Measurements from ENCODE around the gene HMMR. TPM values are rescaled to one million over a fixed set of nuclear protein-coding genes. Genes with fewer than 3 reads are reported as not detected.

Gene HMMR
- total RNA-seq, 3 donors from 2014 or later (not counting 1 experiment from before 2014, with no cell fraction given) = 0.42 to 0.70 (median 0.63) TPM

DNA sequence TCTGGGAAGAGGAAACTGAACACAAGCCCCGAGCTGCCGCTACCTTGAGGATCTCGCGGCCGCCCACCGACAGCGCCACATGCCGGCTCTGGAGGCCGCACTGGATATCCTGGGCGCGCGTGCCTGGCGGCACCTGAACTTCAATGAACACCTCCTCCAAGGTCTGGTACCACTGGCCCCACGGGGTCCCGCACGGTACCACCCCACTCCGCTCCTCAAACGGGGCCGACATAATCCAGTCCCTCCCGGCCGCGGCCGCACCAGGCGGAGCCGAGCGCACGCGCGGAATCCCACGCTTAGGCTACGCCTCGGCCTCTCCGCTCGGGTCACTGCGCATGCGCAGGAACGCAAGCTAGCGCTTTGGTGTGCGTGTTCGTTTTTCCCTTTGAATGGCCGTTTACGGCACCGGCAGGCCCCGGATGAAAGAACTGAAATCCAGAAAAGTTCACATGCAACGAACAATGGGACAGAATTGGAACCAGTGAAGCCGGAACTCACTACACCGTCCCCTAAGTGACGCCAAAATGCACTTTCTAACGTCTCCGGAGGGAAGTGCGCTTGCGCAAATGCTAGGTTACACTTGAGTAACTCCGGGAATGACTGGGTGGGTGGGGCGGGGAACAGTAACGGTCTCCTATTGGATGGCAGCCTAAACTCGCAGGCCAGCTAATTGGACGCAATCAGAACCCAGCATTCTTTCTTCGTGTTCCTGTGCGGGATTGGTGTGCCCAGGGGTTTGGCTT lies 442 bp upstream of the HMMR start, which contains the start of gene NUDCD2:
TSS of gene NUDCD2 (minus strand) at position 284 of the 743 bp plus-strand sequence. CDS start at position 232, 52 bp downstream.
- Histone ChIP-seq H3K27me3 (ENCODE audit: control insufficient read depth, insufficient read depth, low read length) (no peaks in the 10 kb centered on the region), H3K36me3 (ENCODE audit: control insufficient read depth, insufficient read depth, low read length) (peaks cover 4% of the 10 kb centered on the region), H3K27ac (ENCODE audit: low read length) (peak within 1 kb of the TSS; percentile 95), H3K4me1 (ENCODE audit: control insufficient read depth, insufficient read depth, low read length) (peaks cover 20% of the 10 kb centered on the region), H3K9me3 (ENCODE audit: control insufficient read depth, insufficient read depth, low read length) (no peaks in the 10 kb centered on the region), H3K4me3 (ENCODE audit: low read length) (peak within 1 kb of the TSS; percentile 86)
- peak within 1 kb of the TSS; percentile 98 for H3K4me3 Mint-ChIP-seq
- under 1% methylated on average over 59 of the region's 59 CpGs for WGBS (ENCODE audit: insufficient coverage)
- ATAC-seq (peak; percentile 76 to 90 (median 82)), DNase-seq (peak; percentile 97 to 98)
- peak within 1 kb of the TSS; percentile 98 for H3K27ac Mint-ChIP-seq
- H3K4me1 Mint-ChIP-seq = peaks cover 28 to 40% of the 10 kb centered on the region in 2 donors
- intact Hi-C loops (cut with micrococcal nuclease) = loop anchor here (1.0 kb wide), 2 partner anchors 23 to 45 kb away; partner anchors contain the start of genes CCNG1 and MAT2B
- no peaks in the 10 kb centered on the region for H3K9me3 Mint-ChIP-seq
- peaks cover 2% of the 10 kb centered on the region for H3K36me3 Mint-ChIP-seq
- TF ChIP-seq, protein P1, sequence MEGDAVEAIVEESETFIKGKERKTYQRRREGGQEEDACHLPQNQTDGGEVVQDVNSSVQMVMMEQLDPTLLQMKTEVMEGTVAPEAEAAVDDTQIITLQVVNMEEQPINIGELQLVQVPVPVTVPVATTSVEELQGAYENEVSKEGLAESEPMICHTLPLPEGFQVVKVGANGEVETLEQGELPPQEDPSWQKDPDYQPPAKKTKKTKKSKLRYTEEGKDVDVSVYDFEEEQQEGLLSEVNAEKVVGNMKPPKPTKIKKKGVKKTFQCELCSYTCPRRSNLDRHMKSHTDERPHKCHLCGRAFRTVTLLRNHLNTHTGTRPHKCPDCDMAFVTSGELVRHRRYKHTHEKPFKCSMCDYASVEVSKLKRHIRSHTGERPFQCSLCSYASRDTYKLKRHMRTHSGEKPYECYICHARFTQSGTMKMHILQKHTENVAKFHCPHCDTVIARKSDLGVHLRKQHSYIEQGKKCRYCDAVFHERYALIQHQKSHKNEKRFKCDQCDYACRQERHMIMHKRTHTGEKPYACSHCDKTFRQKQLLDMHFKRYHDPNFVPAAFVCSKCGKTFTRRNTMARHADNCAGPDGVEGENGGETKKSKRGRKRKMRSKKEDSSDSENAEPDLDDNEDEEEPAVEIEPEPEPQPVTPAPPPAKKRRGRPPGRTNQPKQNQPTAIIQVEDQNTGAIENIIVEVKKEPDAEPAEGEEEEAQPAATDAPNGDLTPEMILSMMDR (IDR thresholded peaks at IDR 0.05) = peak; percentile 20
- no peaks in the 10 kb centered on the region for H3K27me3 Mint-ChIP-seq (ENCODE audit: low read depth in 2 of 2)

DNA sequence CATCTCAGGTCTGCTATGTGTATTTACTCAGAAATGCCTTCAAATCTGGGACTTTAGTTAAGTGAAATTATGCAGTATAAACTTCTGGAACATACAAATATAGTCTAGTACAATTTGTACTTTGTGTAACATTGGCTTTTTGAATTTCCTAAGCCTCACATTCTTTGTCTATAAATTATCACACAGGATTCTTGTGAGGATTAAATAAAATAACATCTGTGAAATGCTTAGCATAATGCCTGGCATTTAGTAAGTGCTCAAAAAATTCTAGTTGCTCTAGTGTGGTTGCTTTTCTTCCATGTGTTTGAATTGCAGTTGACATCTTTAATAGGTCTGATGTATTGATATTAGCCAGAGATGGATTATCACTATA lies 2.6 kb downstream of the HMMR start:
- no peak overlapping the region for H3K4me3 Mint-ChIP-seq
- no peaks in the 10 kb centered on the region for H3K27me3 Mint-ChIP-seq (ENCODE audit: low read depth in 2 of 2)
- no peaks in the 10 kb centered on the region for H3K36me3 ChIP-seq (ENCODE audit: control insufficient read depth, insufficient read depth, low read length)
- H3K36me3 Mint-ChIP-seq = no peaks in the 10 kb centered on the region
- peaks cover 18% of the 10 kb centered on the region for H3K4me1 ChIP-seq (ENCODE audit: control insufficient read depth, insufficient read depth, low read length)
- H3K4me1 Mint-ChIP-seq = peaks cover 28 to 35% of the 10 kb centered on the region in 2 donors
- no peak overlapping the region for H3K4me3 ChIP-seq (ENCODE audit: low read length)
- DNase-seq = no peak
- H3K27ac ChIP-seq (ENCODE audit: low read length) = no peak overlapping the region
- peak overlapping the region; percentile 98 for H3K27ac Mint-ChIP-seq
- H3K27me3 ChIP-seq (ENCODE audit: control insufficient read depth, insufficient read depth, low read length) = no peaks in the 10 kb centered on the region
- intact Hi-C loops (cut with micrococcal nuclease) = no loop called here
- no peaks in the 10 kb centered on the region for H3K9me3 ChIP-seq (ENCODE audit: control insufficient read depth, insufficient read depth, low read length)
- TF ChIP-seq, protein P1 (IDR thresholded peaks at IDR 0.05) = no peak
- H3K9me3 Mint-ChIP-seq = no peaks in the 10 kb centered on the region
- ATAC-seq = no peak

DNA sequence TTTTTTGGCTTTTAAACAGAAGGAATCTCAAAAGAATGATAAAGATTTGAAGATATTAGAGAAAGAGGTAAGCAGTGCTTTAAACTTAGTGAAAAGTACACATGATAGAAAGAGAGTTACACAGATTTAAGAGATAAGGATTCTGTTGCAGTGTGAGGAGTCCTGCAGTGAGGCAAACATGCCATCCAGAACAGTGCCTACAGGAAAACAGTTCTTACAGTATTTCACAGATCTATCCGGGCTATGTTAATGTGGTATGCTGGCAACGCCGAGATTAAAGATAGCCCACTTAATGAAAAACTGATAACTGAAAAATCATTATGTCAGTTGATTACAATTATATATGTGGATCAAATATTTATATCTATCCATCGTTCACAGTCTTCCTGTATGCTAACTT lies 7.2 kb downstream of the HMMR start:
- TF ChIP-seq, protein P1 (IDR thresholded peaks at IDR 0.05) = no peak
- Histone ChIP-seq H3K27ac (ENCODE audit: low read length) (no peak overlapping the region), H3K4me1 (ENCODE audit: control insufficient read depth, insufficient read depth, low read length) (no peaks in the 10 kb centered on the region), H3K9me3 (ENCODE audit: control insufficient read depth, insufficient read depth, low read length) (no peaks in the 10 kb centered on the region), H3K4me3 (ENCODE audit: low read length) (no peak overlapping the region), H3K27me3 (ENCODE audit: control insufficient read depth, insufficient read depth, low read length) (no peaks in the 10 kb centered on the region), H3K36me3 (ENCODE audit: control insufficient read depth, insufficient read depth, low read length) (no peaks in the 10 kb centered on the region)
- no peak for DNase-seq
- H3K4me1 Mint-ChIP-seq = no peaks in the 10 kb centered on the region
- no peaks in the 10 kb centered on the region for H3K36me3 Mint-ChIP-seq
- intact Hi-C loops (cut with micrococcal nuclease) = no loop called here
- H3K9me3 Mint-ChIP-seq = no peaks in the 10 kb centered on the region
- WGBS (ENCODE audit: insufficient coverage) = 93% methylated on average over 3 of the region's 4 CpGs
- H3K27ac Mint-ChIP-seq = no peak overlapping the region
- H3K4me3 Mint-ChIP-seq = no peak overlapping the region
- H3K27me3 Mint-ChIP-seq (ENCODE audit: low read depth in 2 of 2) = no peaks in the 10 kb centered on the region
- no peak for ATAC-seq

Data from natural killer cell (primary cell).